Uterus (tissue), 4 donors: ENCODE data around the gene KIRREL3. TPM values are rescaled to one million over a fixed set of nuclear protein-coding genes. Genes with fewer than 3 reads are reported as not detected.

Experiments used
- DNase-seq, 2 donors: peaks; one replicate each; pipeline ENCODE4 v3.0.0-alpha.2; 2019 to 2020
- H3K27ac ChIP-seq, 2 donors: fragments of 200-600 bp; sonication (generic); 1 replicate in 1 of 2; 2 replicates in 1 of 2; pipeline ENCODE4 v1.5.1; 2016 to 2018
- H3K27me3 ChIP-seq, 2 donors: fragments of 200-600 bp; sonication (generic); one replicate each; pipeline ENCODE4 v1.5.1; 2018 to 2019; ENCODE audit warnings: control low read depth in 1 of 2
- H3K36me3 ChIP-seq, 2 donors: fragments of 200-600 bp; sonication (generic); one replicate each; pipeline ENCODE4 v1.5.1; 2019; ENCODE audit warnings: control low read depth in 1 of 2
- H3K4me1 ChIP-seq, 2 donors: fragments of 200-600 bp; sonication (generic); one replicate each; pipeline ENCODE4 v1.5.1; 2018 to 2019; ENCODE audit warnings: control low read depth in 1 of 2
- H3K4me3 ChIP-seq, 2 donors: fragments of 200-600 bp; sonication (generic); 1 replicate in 1 of 2; 2 replicates in 1 of 2; pipeline ENCODE4 v1.5.1; 2018 to 2019; ENCODE audit warnings: mild to moderate bottlenecking in 1 of 2
- H3K9me3 ChIP-seq, 2 donors: fragments of 200-600 bp; sonication (generic); one replicate each; pipeline ENCODE4 v1.5.1; 2019; ENCODE audit warnings: control low read depth in 1 of 2
- CTCF ChIP-seq, 4 experiments: fragments of 200-600 bp in 2 of 4; fragments of 450-650 bp in 2 of 4; sonication (generic) in 2 of 4; IDR thresholded peaks; one replicate each; pipeline ENCODE4 v1.5.1; 2016 to 2019; ENCODE audit warnings: antibody characterized with exemption in 4 of 4, mild to moderate bottlenecking in 2 of 4, moderate library complexity in 1 of 4
- POLR2A ChIP-seq, 2 donors: fragments of 450-650 bp; IDR thresholded peaks; one replicate each; pipeline ENCODE4 v1.6.1; 2016; ENCODE audit warnings: antibody characterized with exemption in 2 of 2, mild to moderate bottlenecking in 1 of 2, moderate library complexity in 1 of 2
- intact Hi-C: fragments of 100-400 bp; cut with DNase I; formaldehyde crosslinking; loops from one replicate; pipeline ENCODE4 v1.15.1; 2023; ENCODE audit warnings: low total_unique reads
- total RNA-seq, 4 donors: library from RNA; depleted of rRNA in 3 of 4; stranded (reverse); fragments of >200 nt in 3 of 4; gene quantifications; one replicate each; pipeline versions ENCODE4 v1.1.0 to v1.2.4, GENCODE V29; 2014 to 2023
- donor health status: DM: yes; HTN: yes; CAD: no.

Gene KIRREL3
- total RNA-seq, 4 donors from 2014 or later: 10.0 TPM; not detected in 3

- no peak for DNase-seq
- Histone ChIP-seq H3K4me3 (no peak overlapping the region), H3K4me1 (no peaks in the 10 kb centered on the region), H3K27ac (no peak overlapping the region), H3K36me3 (no peaks in the 10 kb centered on the region), H3K9me3 (no peaks in the 10 kb centered on the region), H3K27me3 (no peaks in the 10 kb centered on the region)
- TF ChIP-seq CTCF (IDR thresholded peaks at IDR 0.05): no peak
- no peak for TF ChIP-seq POLR2A (IDR thresholded peaks at IDR 0.05)
- intact Hi-C loops: no loop called here
Observed at GRCh38 chr11:126515501-126515900, 485.1 kb downstream of the KIRREL3 start.

GRCh38 chr11:126514061-126514693, 486.4 kb downstream of the KIRREL3 start:
- no peaks in the 10 kb centered on the region for H3K36me3 ChIP-seq
- no peaks in the 10 kb centered on the region for H3K9me3 ChIP-seq
- no peaks in the 10 kb centered on the region for H3K27me3 ChIP-seq
- H3K27ac ChIP-seq: no peak overlapping the region
- TF ChIP-seq CTCF (IDR thresholded peaks at IDR 0.05) (no peak), POLR2A (IDR thresholded peaks at IDR 0.05) (no peak)
- intact Hi-C loops: no loop called here
- no peak for DNase-seq
- H3K4me3 ChIP-seq: no peak overlapping the region
- H3K4me1 ChIP-seq: no peaks in the 10 kb centered on the region

DNA sequence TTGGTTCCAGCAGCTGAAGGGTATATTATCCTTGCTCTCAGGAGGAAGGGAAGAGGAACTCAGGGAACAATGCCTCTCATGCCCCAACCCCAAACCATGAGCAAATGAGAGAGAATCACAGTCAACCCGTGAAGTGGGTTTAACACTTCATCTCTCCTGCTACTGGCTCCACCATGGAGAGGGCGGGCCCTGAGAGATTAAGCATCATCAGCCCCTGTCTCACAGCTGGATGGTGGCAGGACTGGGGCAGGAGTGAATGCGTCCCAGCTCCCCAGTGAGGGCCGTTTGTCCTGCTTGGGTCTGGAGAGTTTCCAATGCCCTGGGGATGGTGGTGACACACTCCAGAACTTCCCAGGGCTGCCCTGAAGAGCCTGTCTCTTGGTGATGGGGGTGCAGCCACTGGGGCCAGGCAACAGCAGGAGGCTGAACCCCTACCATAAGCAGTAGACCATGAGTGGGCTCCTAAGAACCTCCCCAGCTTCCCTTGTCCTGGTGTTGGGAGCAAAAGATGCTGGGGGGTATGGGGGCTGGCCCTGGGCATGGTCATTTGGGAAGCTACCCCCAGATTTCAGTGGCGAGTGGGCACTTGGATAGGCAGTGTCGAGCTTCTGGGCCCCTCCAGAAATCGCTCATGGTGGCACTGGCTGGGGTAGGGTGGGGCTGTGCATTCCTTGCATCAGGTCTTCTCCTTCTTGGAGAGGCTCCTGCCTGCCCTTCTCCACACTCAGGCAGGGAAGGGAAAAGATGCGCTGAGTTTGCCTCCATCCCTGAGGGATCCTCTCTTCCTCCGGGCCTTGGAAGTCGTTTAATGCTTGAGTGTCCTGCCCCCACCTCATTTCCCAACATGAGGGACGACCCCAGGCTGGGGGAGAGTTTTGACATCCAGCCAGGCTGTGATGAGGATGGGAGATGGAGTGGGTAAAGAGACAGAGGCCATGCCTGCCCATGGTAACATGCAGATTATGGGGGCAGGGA, 487.5 kb downstream of the KIRREL3 start:
- Histone ChIP-seq H3K9me3 (no peaks in the 10 kb centered on the region), H3K4me3 (no peak overlapping the region), H3K27me3 (no peaks in the 10 kb centered on the region), H3K4me1 (no peaks in the 10 kb centered on the region), H3K36me3 (no peaks in the 10 kb centered on the region), H3K27ac (no peak overlapping the region)
- DNase-seq: no peak
- intact Hi-C loops: no loop called here
- TF ChIP-seq POLR2A (IDR thresholded peaks at IDR 0.05) (no peak), CTCF (IDR thresholded peaks at IDR 0.05) (no peak)

GRCh38 chr11:126512251-126512650, 488.3 kb downstream of the KIRREL3 start:
- no peak for DNase-seq
- H3K36me3 ChIP-seq: no peaks in the 10 kb centered on the region
- intact Hi-C loops: no loop called here
- H3K4me1 ChIP-seq: no peaks in the 10 kb centered on the region
- TF ChIP-seq POLR2A (IDR thresholded peaks at IDR 0.05): no peak
- no peak for TF ChIP-seq CTCF (IDR thresholded peaks at IDR 0.05)
- no peak overlapping the region for H3K27ac ChIP-seq
- H3K4me3 ChIP-seq: no peak overlapping the region
- no peaks in the 10 kb centered on the region for H3K27me3 ChIP-seq
- H3K9me3 ChIP-seq: no peaks in the 10 kb centered on the region
